Endothelial cell of umbilical vein (primary cell): ENCODE results near the gene GEMIN7. TPM values are rescaled to one million over a fixed set of nuclear protein-coding genes. Genes with fewer than 3 reads are reported as not detected.

Source experiments
- BruUV-seq: library from RNA; stranded (reverse); fragments of 400-500 nt; replicated peaks from 2 replicates; lab custom pipeline; 2021; lab: Mats Ljungman, UMichigan
- CTCF ChIA-PET: fragments of 300-600, 350-600 bp; sonication (Branson Sonifier 250); formaldehyde crosslinking; loops from one replicate; lab custom pipeline; 2021; ENCODE audit warnings: antibody characterized with exemption, inconsistent platforms; lab: Charles Lee
- POLR2A ChIA-PET: fragments of 300-600, 350-600 bp; sonication (Branson Sonifier 250); formaldehyde crosslinking; loops from one replicate; lab custom pipeline; 2021; ENCODE audit warnings: antibody characterized with exemption, inconsistent platforms; lab: Charles Lee
- DNase-seq: peaks from one replicate; pipeline ENCODE4 v3.0.0-alpha.2; 2011; ENCODE audit warnings: low read depth, low spot score
- FAIRE-seq: peaks from 2 replicates; lab custom pipeline; 2011; peaks lifted over from hg19 to GRCh38; lab: Jason Lieb, UNC
- H2AFZ ChIP-seq: 2 replicates; pipeline ENCODE4 v1.6.0; 2012; ENCODE audit warnings: low read depth, low read length, control low read depth, inconsistent platforms
- H3K27ac ChIP-seq: 2 replicates; pipeline ENCODE4 v1.5.1; 2011; ENCODE audit warnings: low read depth, mild to moderate bottlenecking, control low read depth, low read length, moderate library complexity; ENCODE audit not compliant: insufficient read depth
- H3K27me3 ChIP-seq, 2 experiments: 2 replicates each; pipeline versions ENCODE4 v1.6.0 to v1.6.1; 2011; ENCODE audit warnings: low read length in 2 of 2, mixed read lengths in 1 of 2; ENCODE audit not compliant: control insufficient read depth in 2 of 2, insufficient read depth in 2 of 2
- H3K36me3 ChIP-seq, 2 experiments: 2 replicates in 1 of 2; 3 replicates in 1 of 2; pipeline ENCODE4 v1.5.1; 2011; ENCODE audit warnings: low read length in 2 of 2, mild to moderate bottlenecking in 1 of 2, moderate library complexity in 1 of 2; ENCODE audit not compliant: control insufficient read depth in 2 of 2, insufficient read depth in 2 of 2; ENCODE audit errors: extremely low read depth in 1 of 2
- H3K4me1 ChIP-seq: 3 replicates; pipeline ENCODE4 v1.5.1; 2011; ENCODE audit warnings: mild to moderate bottlenecking, low read length; ENCODE audit not compliant: control insufficient read depth, insufficient read depth; ENCODE audit errors: extremely low read depth
- H3K4me2 ChIP-seq: 2 replicates; pipeline ENCODE4 v1.6.1; 2011; ENCODE audit warnings: low read length, control low read depth, mixed read lengths; ENCODE audit not compliant: insufficient read depth
- H3K4me3 ChIP-seq, 3 experiments: fragments of 200-600 bp in 1 of 3; sonication (generic), shearing (Covaris generic) in 1 of 3; replicated peaks in 1 of 3; 2 replicates each; pipeline ENCODE4 v1.5.1; 2011 to 2016; ENCODE audit warnings: control low read depth in 3 of 3, low read length in 3 of 3, mild to moderate bottlenecking in 2 of 3, inconsistent platforms in 1 of 3, low read depth in 1 of 3, moderate library complexity in 1 of 3; ENCODE audit not compliant: insufficient read depth in 1 of 3
- H3K79me2 ChIP-seq: 2 replicates; pipeline ENCODE4 v1.6.0; 2012; ENCODE audit warnings: low read length, inconsistent platforms; ENCODE audit not compliant: control insufficient read depth, insufficient read depth
- H3K9ac ChIP-seq: replicated peaks from 2 replicates; pipeline ENCODE3; 2011; ENCODE audit warnings: low read length, control low read depth; ENCODE audit not compliant: insufficient read depth; ENCODE audit errors: extremely low read depth
- H3K9me1 ChIP-seq: replicated peaks from 3 replicates; pipeline ENCODE4 v1.6.0; 2011; ENCODE audit warnings: mild to moderate bottlenecking, low read length; ENCODE audit not compliant: control insufficient read depth, insufficient read depth; ENCODE audit errors: extremely low read depth
- H3K9me3 ChIP-seq: replicated peaks from 2 replicates; pipeline ENCODE4 v1.5.1; 2012; ENCODE audit warnings: low read length, inconsistent platforms; ENCODE audit not compliant: control insufficient read depth, insufficient read depth
- H4K20me1 ChIP-seq: replicated peaks from 2 replicates; pipeline ENCODE3; 2011; ENCODE audit warnings: mild to moderate bottlenecking, low read length; ENCODE audit not compliant: control insufficient read depth, insufficient read depth; ENCODE audit errors: extremely low read depth
- CTCF ChIP-seq, 2 donors: IDR thresholded peaks; 1 replicate in 1 of 2; 2 replicates in 1 of 2; pipeline ENCODE4 v1.5.1; 2011; ENCODE audit warnings: low read length in 2 of 2, mild to moderate bottlenecking in 2 of 2, moderate library complexity in 2 of 2, control low read depth in 1 of 2, inconsistent platforms in 1 of 2, low read depth in 1 of 2; ENCODE audit not compliant: insufficient read depth in 1 of 2; ENCODE audit errors: extremely low read depth in 1 of 2
- EZH2 ChIP-seq: IDR thresholded peaks from 2 replicates; pipeline ENCODE4 v1.6.1; 2012; ENCODE audit warnings: borderline replicate concordance, low read depth, mild to moderate bottlenecking, moderate library complexity, low read length, inconsistent platforms; ENCODE audit not compliant: severe bottlenecking
- FOS ChIP-seq: IDR thresholded peaks from 2 replicates; pipeline ENCODE4 v1.6.1; 2011; ENCODE audit warnings: mild to moderate bottlenecking, low read length, moderate library complexity, borderline replicate concordance; ENCODE audit not compliant: insufficient read depth
- GATA2 ChIP-seq: IDR thresholded peaks from 2 replicates; pipeline ENCODE4 v1.7.0; 2011; ENCODE audit warnings: low read depth, mild to moderate bottlenecking, moderate library complexity, mixed read lengths, low read length; ENCODE audit not compliant: insufficient read length, insufficient read depth
- JUN ChIP-seq: IDR thresholded peaks from 2 replicates; pipeline ENCODE4 v1.6.1; 2011; ENCODE audit warnings: borderline replicate concordance, low read depth; ENCODE audit not compliant: insufficient read length, insufficient read depth
- MYC ChIP-seq: IDR thresholded peaks from one replicate; pipeline ENCODE4 v1.6.1; 2011; ENCODE audit warnings: mild to moderate bottlenecking, low read depth, low read length
- POLR2A ChIP-seq: IDR thresholded peaks from 2 replicates; pipeline ENCODE4 v1.6.1; 2012; ENCODE audit warnings: low read depth, mild to moderate bottlenecking, control low read depth, low read length
- POLR2AphosphoS5 ChIP-seq: IDR thresholded peaks from 2 replicates; pipeline ENCODE4 v1.6.1; 2012; ENCODE audit warnings: low read depth, mild to moderate bottlenecking, control low read depth, low read length, moderate library complexity; ENCODE audit not compliant: insufficient read depth
- dilution Hi-C: fragments of 300-500 bp; cut with MboI; formaldehyde crosslinking; loops from one replicate; pipeline ENCODE4 v1.15.0; 2019; ENCODE audit warnings: low sequenced_read_pairs; ENCODE audit not compliant: extremely low pct_ligation_motif_present
- intact Hi-C: fragments of 100-400 bp; cut with micrococcal nuclease; formaldehyde crosslinking; loops from one replicate; pipeline ENCODE4 v1.10.0; 2022
- polyA plus RNA-seq, 4 experiments: library from polyadenylated mRNA; depleted of rRNA in 3 of 4; stranded (reverse) in 3 of 4; unstranded in 1 of 4; fragments of >200 nt; gene quantifications; 2 replicates each; pipeline versions ENCODE4 v1.2.1 to v1.2.3, GENCODE V29; 2011 to 2012; ENCODE audit warnings: missing spikeins in 1 of 4
- total RNA-seq: library from RNA; stranded (reverse); gene quantifications from 2 replicates; pipeline ENCODE4 v1.2.3, GENCODE V29; 2021
- TF ChIP-seq, protein P1 (sequence below): IDR thresholded peaks from 2 replicates; pipeline ENCODE4 v1.6.1; 2011; ENCODE audit not compliant: insufficient read depth, insufficient read length

GEMIN7 gene
- total and polyA plus RNA-seq, 2 donors (not counting 3 experiments of a cell fraction or from before 2014, with no cell fraction given): 34.2 to 53.7 TPM

GRCh38 chr19:45069056-45069455, 10.0 kb upstream of the GEMIN7 start:
- Histone ChIP-seq H2AFZ (no peak overlapping the region), H3K4me3 (no peak overlapping the region), H4K20me1 (no peaks in the 10 kb centered on the region), H3K4me2 (no peak overlapping the region), H3K36me3 (peaks cover 2 to 42% of the 10 kb centered on the region in 2 experiments), H3K79me2 (no peaks in the 10 kb centered on the region), H3K27ac (no peak overlapping the region), H3K27me3 (no peaks in the 10 kb centered on the region), H3K9ac (no peak overlapping the region), H3K4me1 (no peaks in the 10 kb centered on the region), H3K9me3 (no peaks in the 10 kb centered on the region), H3K9me1 (no peaks in the 10 kb centered on the region)
- intact Hi-C loops (no loop called here), dilution Hi-C loops (no loop called here)
- no peak for DNase-seq
- no peak for FAIRE-seq
- TF ChIP-seq POLR2AphosphoS5 (no peak), FOS (no peak), GATA2 (no peak), POLR2A (no peak), JUN (no peak), EZH2 (no peak), CTCF (IDR thresholded peaks at IDR 0.05; ENCODE audit: extremely low read depth in 1 of 2, insufficient read depth in 1 of 2, low read depth in 1 of 2, low read length in 2 of 2) (no peak), MYC (no peak)
- TF ChIP-seq, protein P1, sequence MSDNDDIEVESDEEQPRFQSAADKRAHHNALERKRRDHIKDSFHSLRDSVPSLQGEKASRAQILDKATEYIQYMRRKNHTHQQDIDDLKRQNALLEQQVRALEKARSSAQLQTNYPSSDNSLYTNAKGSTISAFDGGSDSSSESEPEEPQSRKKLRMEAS: no peak
- CTCF ChIA-PET: interaction anchor here (1.2 kb wide), 1 partner anchor 9 kb away, joined by 11 read pairs; no protein-coding TSS in a partner anchor
- POLR2A ChIA-PET: no interaction called here
- BruUV-seq: no TSS peak
